Cerebellar nuclear complex (tissue), 1 donor: ENCODE measurements around the gene GGT6.

Experiments
- DNase-seq, 2 experiments: peaks; one replicate each; lab custom pipeline; 2025; lab: John Stamatoyannopoulos, UW

Gene GGT6

DNA sequence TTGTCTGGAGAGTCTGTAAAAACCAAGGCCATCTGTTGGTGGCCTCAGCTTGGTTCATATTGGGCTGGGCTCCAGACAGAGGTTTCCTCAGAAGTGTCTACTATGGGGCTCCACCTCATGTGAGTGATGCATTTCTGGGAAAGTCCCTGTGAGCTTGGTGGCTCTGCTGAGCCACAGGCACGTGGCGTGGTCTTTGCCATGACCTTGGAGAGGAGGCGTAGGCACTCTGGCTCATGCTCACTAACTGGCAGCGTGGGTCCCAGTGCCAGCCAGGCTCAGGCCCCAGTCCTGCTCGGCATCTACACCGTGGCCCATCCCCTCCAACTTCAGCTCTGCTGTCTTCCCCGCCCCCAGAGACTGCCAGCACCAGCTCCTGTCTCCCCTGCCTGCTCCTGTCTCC lies 13.3 kb upstream of the GGT6 start:
- no peak for DNase-seq

DNA sequence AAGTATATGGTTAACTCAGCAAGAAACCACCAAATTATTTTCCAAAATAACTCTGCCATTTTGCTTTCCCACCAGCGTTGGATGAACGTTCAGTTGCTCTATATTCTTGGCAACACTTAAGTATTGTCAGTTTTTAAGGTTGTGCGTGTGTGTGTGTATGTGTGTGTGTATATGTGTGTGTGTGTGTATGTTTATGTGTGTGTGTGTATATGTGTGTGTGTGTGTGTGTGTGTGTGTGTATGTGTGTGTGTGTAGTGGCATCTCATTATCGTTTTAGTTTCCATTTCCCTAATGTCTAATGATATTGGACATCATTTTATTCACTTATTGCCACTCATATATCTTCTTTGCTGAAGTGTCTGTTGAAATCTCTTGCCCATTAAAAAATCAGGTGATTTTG lies 12.7 kb upstream of the GGT6 start:
- no peak for DNase-seq

DNA sequence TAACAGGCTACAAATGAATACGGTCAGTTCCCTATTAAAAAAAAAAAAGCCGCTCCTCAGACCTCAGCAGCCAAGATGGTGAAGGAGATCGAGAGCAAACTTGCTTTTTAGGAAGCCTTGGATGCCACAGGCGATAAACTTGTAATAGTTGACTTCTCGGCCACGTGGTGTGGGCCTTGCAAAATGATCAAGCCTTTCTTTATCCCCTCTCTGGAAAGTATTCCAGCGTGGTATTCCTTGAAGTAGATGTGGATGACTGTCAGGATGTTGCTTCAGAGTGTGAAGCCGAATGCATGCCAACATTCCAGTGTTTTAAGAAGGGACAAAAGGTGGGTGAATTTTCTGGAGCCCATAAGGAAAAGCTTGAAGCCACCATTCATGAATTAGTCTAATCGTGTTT lies 11.8 kb upstream of the GGT6 start:
- no peak for DNase-seq

DNA sequence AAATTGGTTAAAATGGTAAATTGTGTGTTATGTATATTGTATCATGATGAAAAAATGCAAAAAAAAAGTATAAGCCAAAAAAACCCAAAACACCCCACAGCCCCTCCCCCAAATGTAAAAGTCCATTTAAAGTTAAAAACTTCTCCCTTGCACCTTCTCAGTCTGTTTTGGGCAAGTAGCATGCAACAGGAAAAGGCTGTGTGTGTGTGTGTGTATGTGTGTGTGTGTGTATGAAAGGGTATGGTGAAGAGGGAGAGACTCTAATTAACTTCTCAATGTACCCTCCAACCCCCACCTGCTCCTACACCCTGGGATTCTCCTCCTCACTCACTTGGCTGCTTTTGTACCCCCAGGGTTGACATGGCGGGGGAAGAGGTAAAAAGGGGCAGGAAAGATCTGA lies 9.2 kb upstream of the GGT6 start:
- no peak for DNase-seq

DNA sequence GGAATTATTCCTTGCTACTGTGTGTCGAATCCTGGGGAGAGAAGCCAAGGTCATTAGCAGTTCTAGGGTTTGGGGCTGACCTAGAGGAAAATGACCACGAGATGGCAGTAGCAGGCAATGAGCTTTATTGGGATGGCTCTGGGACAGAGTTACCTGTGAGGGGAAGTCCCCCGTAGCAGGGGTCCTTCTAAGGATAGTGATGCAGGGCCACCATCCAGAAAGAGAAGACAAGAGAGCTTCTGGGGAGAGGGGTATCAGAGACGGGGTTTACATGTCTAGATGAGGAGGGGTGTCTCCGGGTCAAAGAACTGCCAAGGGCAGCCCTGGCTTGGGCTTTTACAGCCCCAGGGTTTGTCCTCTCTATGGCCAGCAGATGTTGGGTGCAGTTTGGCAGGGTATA lies 6.4 kb upstream of the GGT6 start:
- DNase-seq: peak in 1 of 2 experiments; percentile 26

DNA sequence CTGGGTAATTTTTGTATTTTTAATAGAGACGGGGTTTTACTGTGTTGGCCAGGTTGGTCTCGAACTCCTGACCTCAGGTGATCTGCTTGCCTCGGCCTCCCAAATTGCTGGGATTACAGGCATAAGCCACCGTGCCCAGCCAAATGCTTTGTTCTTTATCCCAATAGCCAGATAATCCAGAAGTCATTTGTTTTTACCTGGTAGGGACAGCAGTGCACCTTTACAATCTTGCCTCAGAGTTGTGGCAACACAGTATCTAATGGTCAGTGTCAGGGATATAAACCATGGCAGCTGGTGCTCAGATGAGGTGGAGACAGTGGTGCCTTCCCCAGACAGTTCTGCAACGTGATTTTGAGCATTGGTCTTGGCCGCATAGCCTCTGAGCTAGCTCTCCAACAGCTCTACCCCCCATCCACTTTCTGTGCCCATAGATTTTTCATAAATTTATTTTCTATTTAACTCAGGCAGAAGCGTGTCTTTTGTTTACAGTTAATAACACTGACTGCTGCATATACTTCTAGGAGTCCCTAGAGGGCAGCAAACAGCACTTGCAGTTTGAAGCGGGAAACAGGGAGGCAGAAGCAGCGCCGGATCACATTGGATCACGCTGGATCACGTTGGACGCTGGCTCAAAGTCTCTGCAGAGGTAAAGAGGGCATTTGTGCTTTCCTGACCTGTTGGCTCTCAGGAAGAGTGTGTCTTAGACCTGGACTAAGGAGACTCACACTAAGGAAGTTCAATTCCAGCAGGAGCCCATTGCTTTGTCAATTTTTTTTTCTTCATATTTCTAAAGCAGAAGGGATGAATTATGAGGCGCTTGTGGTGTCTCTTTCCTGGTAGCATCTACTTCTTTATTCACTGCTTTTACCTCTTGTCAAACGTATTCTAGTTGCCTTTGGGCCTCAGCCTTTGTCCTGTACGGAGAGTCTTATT lies 5.1 kb upstream of the GGT6 start:
- DNase-seq: peak in 1 of 2 experiments; percentile 32

DNA sequence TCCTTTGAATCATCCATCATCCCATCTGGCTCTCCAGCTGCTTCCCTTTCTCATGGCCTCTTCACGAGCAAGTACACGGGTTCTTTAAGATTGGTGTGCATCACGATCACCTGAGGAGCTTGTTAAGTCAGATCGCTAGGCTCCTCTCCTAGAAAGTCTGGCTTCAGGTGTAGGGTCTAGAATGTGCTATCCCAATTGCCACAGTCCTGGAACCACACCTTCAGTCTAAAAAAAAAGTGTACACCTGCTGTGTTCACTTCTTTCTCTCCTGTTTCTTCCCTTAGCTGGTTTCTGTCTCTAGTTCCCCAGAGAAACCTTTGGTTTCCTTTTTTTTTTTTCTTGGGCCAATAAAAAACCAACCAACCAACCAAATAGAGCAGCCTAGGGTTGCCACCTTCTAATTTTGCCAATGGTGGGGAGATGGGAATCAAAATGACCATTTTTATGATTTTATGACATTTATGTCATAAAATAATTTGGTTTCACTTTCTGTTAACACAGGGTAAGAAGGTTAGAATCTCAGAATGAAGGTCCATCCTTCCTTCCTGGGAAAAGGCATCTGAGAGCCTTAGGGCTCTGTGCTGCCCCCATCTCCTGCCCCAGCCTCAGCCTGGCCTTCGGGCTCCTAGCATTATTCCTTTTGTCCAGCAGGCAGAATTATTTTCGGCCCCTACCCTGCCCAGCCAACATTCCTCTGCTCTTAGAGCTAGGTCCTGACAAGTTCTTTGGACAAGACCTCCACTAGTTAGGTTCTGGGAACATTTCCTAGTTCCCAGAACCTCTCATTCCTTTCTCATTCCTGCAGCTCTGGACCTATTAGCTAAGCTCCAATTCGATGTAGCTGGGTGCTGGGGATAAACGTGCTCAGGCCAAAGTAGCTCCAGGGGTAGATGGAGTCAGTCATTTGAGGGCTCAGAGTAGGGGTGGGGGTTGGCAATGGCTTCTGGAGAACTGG lies 1.9 kb upstream of the GGT6 start:
- no peak for DNase-seq

DNA sequence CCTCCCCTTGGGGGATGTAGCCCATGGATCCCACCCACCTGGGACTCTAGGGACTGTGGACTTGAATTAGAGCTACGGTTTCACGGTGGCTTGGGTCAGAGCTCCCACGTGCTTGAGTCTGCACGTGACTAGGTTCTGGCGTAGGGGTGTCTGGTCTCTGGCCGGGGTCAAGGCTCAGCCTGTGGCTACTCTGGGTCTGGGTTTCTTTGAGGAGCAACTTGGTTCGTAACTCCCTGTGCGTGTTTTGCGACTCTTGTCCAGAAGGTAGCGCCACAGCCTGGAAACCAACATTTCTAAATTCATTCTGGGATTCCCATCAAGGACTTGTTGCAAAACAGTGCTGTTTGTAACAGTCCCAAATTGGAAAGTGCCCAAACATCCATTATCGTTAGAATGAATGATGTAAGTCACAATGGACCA lies 470 bp upstream of the GGT6 start:
- DNase-seq: no peak

DNA sequence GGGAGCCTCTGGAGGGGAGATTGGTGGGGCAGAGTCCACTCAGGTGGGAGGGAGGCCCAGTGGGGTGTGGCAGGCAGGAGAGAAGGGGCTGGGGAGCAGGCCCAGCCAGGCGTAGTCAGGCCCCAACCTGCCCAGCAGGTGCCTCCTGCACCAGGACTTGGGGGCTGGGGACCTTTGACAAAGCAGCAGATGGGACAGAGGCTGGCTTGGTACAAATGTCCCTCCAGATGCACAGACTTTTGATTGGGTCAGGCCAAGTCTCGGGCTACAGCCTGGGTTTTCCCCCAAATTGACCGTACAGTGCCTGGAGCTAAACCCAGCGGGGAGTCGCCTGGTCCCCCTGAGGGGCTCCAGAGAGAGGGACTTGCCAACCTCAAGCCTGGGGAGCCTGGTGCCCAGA lies 411 bp downstream of the GGT6 start:
- DNase-seq: no peak

DNA sequence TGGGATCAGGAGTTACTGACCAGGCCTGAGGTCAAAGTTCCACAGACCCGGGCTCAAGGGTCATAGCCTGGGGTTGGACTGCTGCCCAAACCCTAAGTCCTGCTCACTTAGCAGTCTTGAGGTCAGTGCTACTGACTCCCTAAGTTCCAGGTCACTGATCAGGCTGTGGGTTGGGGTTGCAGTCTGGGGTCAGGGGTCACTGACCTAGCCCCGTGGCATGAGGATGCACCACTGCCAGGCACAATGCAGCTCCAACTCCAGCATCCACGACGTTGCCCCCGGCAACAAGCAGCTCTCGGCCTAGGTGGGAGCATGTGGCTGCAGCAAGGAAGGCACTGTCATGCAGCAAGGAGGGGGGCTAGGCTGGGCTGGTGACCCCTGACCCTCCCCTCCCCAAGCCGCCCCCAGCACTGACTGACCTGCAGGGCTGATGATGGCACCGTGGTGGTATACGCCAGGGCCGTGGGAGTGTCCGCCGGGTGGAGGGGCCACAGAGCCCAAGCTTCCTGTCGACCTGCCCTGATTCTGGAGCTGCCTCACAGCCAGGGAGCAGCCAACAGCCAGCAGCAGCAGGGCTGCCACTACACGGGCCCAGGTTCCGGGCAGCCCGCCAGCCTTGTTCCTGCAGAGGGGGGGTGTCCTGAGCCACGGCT lies 1.1 kb downstream of the GGT6 start:
- no peak for DNase-seq

DNA sequence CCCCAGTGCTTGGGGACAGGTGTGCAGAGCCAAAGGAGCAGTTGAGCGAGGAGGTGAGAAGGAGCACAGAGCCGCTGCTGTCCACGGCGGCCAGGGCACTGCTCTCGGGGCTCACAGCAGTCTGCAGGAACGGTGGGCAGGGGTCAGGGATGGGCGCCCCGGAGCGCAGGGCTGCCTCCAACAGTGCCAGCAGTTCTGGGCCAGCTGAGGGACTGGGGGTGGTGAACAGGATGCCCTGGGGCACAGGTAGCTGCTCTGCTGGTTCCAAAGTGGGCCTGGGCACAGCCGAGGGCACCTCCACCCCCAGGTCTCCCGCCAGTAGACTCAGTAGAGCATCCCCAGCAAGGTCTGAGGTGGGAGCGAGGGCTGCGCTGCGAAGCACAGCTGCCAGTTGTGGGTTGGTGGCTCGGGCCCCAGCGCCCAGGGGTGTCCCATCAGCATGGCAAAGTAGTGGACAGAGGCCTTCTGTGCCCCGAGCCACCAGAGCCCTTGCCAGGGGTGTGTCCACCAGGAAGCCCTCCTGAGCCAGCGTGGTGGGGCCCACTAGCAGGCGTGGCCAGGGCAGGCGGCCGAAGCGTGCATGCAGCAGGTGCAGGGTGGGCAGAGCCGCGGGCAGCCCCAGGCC lies 1.9 kb downstream of the GGT6 start:
- DNase-seq: no peak

DNA sequence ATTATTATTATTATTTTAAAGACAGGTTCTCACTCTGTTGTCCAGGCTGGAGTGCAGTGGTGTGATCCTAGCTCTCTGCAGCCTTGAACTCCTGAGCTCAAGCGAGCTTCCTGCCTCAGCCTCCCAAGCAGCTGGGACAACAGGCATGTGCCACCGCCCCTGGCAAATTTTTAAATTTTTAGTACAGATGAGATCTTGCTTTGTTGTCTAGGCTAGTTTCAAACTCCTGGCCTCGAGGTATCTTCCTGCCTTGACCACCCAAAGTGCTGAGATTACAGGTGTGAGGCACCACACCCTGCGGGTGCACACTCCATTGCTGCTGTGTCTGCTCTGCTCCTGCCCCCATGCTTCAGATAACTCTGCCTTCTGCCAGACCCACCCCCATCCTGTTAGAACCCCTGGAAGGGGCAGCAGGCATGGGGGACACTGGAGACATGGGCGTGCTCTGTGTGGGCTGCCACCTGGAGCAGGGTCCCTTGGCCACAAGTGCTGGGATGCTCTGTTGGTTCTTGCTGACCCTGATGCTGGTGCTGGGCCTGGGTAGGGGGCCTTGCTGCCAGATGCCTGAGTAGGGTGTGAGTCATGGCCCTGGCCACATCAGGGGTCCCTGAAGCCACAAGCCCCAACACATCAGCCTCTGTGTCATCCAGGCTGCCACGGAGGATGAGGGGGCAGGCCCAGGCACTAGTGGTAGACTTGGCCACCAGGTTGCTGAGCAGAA lies 2.6 kb downstream of the GGT6 start:
- DNase-seq: no peak

DNA sequence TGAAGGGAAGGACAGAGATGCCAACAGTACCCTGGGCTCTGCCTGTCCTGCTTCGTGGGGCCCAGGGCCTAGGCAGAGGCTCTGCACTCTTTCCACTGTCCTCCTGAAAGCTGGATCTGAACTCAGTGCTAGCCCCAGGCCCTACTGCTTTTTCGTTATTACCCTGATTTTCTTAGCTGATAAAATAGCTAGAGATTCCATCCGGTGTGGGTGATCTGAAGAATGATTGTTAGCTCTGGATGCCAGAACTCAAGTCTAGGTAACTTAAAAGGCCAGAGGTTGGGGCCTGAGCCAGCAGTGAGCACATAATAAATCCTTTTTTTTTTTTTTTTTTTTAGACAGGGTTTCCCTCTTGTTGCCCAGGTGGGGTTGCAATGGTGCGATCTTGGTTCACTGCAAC lies 3.4 kb downstream of the GGT6 start:
- no peak for DNase-seq

DNA sequence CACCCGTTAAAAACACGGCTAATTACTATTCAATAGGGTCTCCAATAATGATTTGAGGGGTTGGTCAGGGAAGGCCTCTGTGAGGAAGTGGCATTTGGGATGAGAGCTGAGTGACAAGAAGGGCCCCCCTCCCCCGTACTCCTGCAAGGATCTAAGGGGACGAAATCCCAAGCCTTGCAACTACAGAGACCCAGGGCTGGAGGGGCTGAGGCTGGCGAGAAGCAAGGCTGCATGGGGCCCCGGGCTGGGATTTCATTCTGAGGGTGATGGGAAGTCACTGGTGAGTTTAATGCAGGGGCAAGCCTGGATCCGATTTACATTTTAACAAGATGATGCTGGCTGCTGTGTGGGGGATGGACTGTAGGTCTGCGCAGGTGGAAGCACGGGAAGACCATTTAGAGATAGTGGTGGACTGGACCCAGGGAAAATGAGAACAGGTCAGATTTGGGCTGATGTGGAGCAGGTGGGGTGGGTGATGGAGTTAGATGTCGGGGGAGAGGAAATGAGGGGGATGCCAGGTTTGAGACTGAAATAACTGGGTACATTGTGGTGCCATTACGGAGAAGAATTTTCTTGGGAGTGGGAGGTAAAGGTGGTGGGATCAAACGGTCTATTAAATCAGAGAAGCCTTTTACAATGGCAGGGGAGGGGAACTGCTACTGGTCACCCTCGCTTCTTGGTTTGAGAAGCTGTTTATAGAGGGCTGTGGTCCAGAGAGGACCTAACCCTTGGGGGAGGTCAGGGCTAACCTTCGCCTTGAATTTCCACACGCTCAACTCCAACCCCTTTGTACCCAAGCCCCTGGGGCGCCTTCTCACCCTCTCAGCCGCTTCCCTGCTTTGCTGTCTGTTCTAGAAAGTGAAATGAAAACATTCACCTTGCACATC lies 4.3 kb downstream of the GGT6 start:
- no peak for DNase-seq

DNA sequence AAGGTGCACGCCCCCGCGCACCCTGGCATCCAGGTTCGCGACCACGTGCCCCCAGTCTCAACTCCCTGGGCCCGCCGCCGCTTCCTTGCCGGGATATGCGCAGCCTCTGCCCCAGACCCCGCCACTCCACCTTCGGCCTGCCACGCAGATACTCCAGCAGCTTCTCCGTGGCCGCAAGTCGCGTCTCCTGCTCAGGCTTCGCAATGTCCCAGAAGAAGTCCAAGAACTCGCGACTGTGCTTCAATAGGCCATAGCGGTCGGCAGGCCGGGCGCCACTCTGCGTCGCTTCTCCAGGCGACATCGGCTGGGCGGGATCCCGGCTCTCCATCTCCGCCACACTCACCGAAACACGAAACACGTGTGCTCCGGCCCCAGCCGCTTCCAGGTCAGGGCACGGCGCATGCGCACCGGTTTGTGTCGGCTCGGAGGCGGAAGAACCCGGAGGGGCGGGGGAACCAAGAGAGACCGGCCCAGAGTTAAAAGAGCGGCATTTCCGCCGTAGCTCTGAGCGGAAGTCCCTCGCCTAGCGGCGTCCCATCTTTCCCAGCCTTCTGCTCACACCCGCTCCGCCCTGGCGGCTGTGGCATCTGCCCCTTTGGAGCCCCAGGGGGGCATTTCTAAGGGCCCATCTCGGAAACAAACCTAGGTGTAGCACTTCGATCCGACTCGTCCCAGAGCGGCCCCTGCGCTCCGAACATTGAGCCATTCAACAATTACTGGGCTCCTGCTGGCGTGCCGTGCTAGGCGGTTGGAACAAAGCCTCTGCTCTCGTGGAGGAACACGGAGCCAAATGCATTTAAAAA lies 5.2 kb downstream of the GGT6 start, which contains the start of gene MYBBP1A:
MYBBP1A (minus strand) TSS at position 388 of the 803 bp plus-strand sequence; CDS start at position 328, 60 bp downstream.
- DNase-seq: peak in 1 of 2 experiments; percentile 80

DNA sequence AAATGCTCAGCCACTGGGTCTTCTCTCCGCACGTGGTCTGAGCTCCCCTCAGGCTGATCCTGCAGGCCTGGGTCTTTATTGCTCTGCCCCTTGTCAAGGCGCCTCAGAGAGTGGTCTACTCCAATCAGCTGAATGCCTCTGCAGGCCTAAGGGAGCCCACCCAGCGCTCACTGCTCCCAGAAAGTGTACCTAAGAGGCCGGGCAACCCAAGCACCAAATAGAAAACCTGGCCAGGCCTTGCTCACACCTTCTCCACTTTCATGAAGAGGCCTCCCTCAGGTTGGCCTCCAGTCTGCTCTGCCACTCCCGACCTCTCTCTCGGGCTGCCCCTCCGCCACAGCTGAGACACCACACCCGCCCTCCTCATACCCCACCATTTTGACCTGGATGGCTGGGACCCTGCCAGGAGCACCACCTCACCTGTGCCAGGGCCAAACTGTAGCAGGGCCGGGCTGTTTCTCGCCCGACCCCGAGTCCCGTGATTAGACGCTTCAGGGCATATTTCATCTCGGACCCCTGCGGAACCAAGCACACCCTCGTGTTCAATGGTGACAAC lies 5.9 kb downstream of the GGT6 start:
- DNase-seq: no peak

DNA sequence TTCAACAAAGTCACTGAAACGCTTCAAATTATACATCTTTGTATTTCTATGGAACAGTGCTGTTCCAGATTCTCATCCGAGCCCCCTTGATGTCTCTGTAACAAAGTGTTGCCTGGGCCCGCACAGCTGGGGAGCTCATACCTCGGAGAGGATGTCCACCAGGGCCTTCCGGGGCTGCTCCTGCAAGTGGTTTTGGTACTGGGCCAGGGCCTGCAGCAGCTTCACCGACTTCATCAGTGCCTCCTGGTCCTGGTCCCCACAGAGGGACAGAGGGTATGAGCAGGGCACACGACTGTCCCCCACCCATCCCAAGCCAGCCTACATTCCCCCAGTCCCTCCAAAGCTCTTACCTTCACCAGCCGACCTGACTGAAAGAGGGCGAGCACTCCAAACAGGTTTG lies 6.7 kb downstream of the GGT6 start:
- no peak for DNase-seq

DNA sequence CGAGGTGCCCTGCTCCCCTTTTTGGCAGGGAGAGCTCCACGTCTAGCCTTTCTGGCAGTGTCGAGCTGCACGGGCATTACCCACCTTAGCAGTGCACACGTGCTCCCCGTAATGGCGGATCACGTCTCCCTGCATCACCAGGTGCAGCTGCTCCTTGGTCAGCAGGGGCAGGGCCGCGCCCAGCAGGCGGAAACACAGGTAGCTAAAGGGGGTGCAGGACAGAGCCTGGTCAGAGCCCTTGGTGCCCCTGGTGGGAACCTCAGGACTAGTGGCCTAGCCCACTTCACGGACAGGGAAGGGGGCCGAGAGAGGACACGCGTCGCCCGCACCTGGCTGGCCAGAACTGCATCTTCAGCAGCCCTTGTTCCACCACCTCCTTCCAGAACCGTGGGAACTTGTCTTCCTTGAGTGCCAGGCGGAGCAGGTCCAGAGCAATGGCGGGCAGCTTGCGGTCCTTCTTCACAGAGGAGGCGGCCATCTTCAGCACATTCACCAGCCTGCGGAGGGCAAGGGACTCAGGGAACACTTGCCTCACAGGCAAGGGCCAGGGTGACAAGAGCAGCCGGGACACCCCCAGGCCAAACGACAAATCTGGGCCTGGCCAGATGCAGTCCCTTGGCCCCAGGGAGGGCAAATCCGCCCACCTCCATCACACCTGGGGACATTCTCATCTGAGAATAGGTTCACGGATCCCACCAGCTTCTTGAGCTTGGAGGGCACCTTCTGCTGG lies 8.4 kb downstream of the GGT6 start:
- no peak for DNase-seq
